D721Med (cell line): ENCODE results near the gene L1TD1.
"Not testable (repeated sequence)": the region's sequence is repeated elsewhere in the genome, so short reads cannot be mapped to it uniquely, and the experiment has no call there.

ENCODE experiments used
- DNase-seq: peaks from one replicate; pipeline ENCODE4 v3.0.0; 2011; ENCODE audit warnings: low spot score; ENCODE audit not compliant: insufficient read length
- FAIRE-seq: peaks from 2 replicates; lab custom pipeline; 2011; peaks lifted over from hg19 to GRCh38; lab: Jason Lieb, UNC
- CTCF ChIP-seq: IDR thresholded peaks from 2 replicates; pipeline ENCODE4 v1.5.1; 2012; ENCODE audit warnings: mild to moderate bottlenecking, control low read depth; ENCODE audit not compliant: insufficient read depth; ENCODE audit errors: missing control alignments

The L1TD1 gene

GRCh38 chr1:62208970-62209369 is 14.3 kb downstream of the L1TD1 start:
- FAIRE-seq = no peak
- no peak for TF ChIP-seq CTCF
- no peak for DNase-seq

- DNase-seq (no peak), FAIRE-seq (no peak)
- no peak for TF ChIP-seq CTCF
These were observed 15.4 kb downstream of the L1TD1 start for GRCh38 chr1:62209931-62210595.

- DNase-seq (no peak), FAIRE-seq (no peak)
- TF ChIP-seq CTCF = no peak
These were observed 16.3 kb downstream of the L1TD1 start for GRCh38 chr1:62210960-62211359.

GRCh38 chr1:62212411-62212810 is 17.8 kb downstream of the L1TD1 start:
- DNase-seq (no peak), FAIRE-seq (no peak)
- no peak for TF ChIP-seq CTCF

- no peak for DNase-seq
- no peak for FAIRE-seq
- TF ChIP-seq CTCF = no peak
These were observed 18.6 kb downstream of the L1TD1 start for GRCh38 chr1:62213075-62213914.

GRCh38 chr1:62218604-62219003 is 24.0 kb downstream of the L1TD1 start:
- DNase-seq = no peak
- FAIRE-seq = no peak
- TF ChIP-seq CTCF = no peak

GRCh38 chr1:62220456-62220855 is 25.8 kb downstream of the L1TD1 start:
- FAIRE-seq, DNase-seq: not testable (repeated sequence)
